ENCODE data around the gene TMEM131L.

DNA sequence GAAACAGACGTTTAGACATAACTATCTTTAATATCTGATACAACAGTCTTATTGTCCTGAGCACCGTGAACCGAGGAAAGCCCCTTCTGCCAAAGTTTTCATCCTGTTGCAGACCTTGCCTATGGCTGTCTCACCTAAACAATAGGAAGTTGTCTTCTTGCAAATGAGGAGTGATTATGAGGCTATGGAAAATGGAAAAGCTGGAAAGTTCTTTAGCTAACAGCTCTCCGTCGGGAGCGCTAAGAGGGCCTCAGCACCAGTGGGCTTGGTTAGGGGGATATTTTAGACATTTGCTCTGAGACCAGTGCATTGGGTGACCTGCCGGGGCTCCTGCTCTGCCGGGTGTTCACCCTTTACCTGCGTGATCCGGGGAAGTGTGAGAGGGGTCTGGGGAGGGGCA, 28.4 kb downstream of the TMEM131L start:
- TF ChIP-seq POLR2AphosphoS5 (IDR thresholded peaks at IDR 0.05; ENCODE audit: low read depth, low read length), result no peak
- no peak for TF ChIP-seq POLR2A (IDR thresholded peaks at IDR 0.05; ENCODE audit: low read depth, low read length)
- no peak for TF ChIP-seq TAF1 (IDR thresholded peaks at IDR 0.05; ENCODE audit: borderline replicate concordance, low read depth, low read length)

All from GM12892 (cell line).